Epidermal melanocyte (primary cell): ENCODE measurements around the gene FBP2.
A peak's percentile ranks its signal among the peaks of the same experiment; 100 is the strongest.

Experiments
- DNase-seq: peaks from one replicate; pipeline ENCODE4 v3.0.0; 2011; ENCODE audit warnings: low spot score; ENCODE audit not compliant: insufficient read length

The FBP2 gene

GRCh38 chr9:94593459-94594345 is at the start of gene FBP2:
TSS of gene FBP2 (minus strand) at chr9:94593824. CDS start at chr9:94593726, 98 bp downstream.
- no peak for DNase-seq

- DNase-seq, result no peak
Observed at GRCh38 chr9:94643176-94643575, 49.6 kb upstream of the FBP2 start.

- no peak for DNase-seq
Observed at GRCh38 chr9:94642501-94642900, 48.9 kb upstream of the FBP2 start.

GRCh38 chr9:94639999-94640376 is 46.4 kb upstream of the FBP2 start:
- no peak for DNase-seq

- DNase-seq, result no peak
Observed at GRCh38 chr9:94639061-94639998, 45.7 kb upstream of the FBP2 start, which contains the start of gene FBP1. TSS of gene FBP1 (minus strand) at chr9:94639518. CDS start at chr9:94639310, 208 bp downstream.

- no peak for DNase-seq
Observed at GRCh38 chr9:94638335-94639060, 44.9 kb upstream of the FBP2 start.

- peak; percentile 30 for DNase-seq
Observed at GRCh38 chr9:94632737-94633136, 39.1 kb upstream of the FBP2 start.

- DNase-seq, result no peak
Observed at GRCh38 chr9:94631599-94631998, 38.0 kb upstream of the FBP2 start.

- no peak for DNase-seq
Observed at GRCh38 chr9:94630833-94631232, 37.2 kb upstream of the FBP2 start.

GRCh38 chr9:94630281-94630680 is 36.7 kb upstream of the FBP2 start:
- DNase-seq, result no peak

GRCh38 chr9:94627287-94627686 is 33.7 kb upstream of the FBP2 start:
- no peak for DNase-seq

- no peak for DNase-seq
Observed at GRCh38 chr9:94625835-94626234, 32.2 kb upstream of the FBP2 start.

- DNase-seq, result no peak
Observed at GRCh38 chr9:94624629-94625028, 31.0 kb upstream of the FBP2 start.

GRCh38 chr9:94623253-94623652 is 29.6 kb upstream of the FBP2 start:
- DNase-seq, result no peak

GRCh38 chr9:94622087-94622800 is 28.6 kb upstream of the FBP2 start:
- DNase-seq, result no peak

GRCh38 chr9:94619026-94619425 is 25.4 kb upstream of the FBP2 start:
- no peak for DNase-seq

- DNase-seq, result no peak
Observed at GRCh38 chr9:94613003-94613402, 19.4 kb upstream of the FBP2 start.

GRCh38 chr9:94612071-94612470 is 18.4 kb upstream of the FBP2 start:
- no peak for DNase-seq

GRCh38 chr9:94611638-94612068 is 18.0 kb upstream of the FBP2 start:
- DNase-seq, result no peak

- DNase-seq, result no peak
Observed at GRCh38 chr9:94610181-94610606, 16.6 kb upstream of the FBP2 start.

- no peak for DNase-seq
Observed at GRCh38 chr9:94607423-94607691, 13.7 kb upstream of the FBP2 start.
